NCI-H82 treated with DMSO at 0.1 percent for 48 hours (cell line): ENCODE results near the gene ABHD8.

Source experiments
- DNase-seq: peaks from one replicate; lab custom pipeline; 2025; ENCODE audit not compliant: unreplicated experiment; lab: John Stamatoyannopoulos, UW

The ABHD8 gene, protein sequence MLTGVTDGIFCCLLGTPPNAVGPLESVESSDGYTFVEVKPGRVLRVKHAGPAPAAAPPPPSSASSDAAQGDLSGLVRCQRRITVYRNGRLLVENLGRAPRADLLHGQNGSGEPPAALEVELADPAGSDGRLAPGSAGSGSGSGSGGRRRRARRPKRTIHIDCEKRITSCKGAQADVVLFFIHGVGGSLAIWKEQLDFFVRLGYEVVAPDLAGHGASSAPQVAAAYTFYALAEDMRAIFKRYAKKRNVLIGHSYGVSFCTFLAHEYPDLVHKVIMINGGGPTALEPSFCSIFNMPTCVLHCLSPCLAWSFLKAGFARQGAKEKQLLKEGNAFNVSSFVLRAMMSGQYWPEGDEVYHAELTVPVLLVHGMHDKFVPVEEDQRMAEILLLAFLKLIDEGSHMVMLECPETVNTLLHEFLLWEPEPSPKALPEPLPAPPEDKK

DNA sequence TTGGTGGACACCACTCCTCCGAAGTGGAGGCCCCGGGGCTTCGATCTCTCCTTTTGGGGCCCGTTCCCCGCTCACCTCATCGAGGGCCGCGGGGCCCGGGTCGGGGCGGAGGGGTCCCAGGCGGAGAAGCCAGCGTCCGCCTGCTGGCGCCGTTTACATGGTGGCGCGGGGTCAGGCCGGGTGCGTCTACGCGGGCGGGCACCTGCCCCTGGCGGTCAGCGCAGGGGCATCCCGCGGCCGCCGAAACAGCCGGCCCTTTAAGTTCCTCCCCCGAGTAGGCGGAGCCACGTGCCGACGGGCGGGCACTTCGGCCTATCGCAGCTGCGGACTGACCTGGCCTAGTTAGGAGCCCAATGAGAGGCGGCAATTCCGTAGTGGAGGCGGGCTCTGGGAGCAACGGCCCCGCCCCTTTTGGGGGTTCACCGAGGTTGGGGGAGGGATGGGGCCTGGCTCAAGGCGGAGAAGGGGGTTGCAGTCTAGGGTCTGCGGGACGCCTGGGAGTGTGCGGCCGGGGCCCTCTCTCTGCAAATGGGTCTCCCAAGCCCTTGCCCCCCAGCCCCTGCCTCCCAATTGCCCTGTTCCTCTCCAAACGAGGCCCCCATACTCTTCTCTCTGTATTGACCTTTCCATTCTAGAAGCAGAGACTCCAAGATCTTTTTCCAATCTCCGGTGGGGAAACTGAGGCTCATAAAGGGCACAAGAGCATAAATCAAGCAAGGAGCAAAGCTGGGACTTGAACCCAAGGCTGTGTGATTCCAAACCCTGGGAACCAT, at the start of gene ABHD8:
TSS of gene ABHD8 (minus strand) at position 259 of the 773 bp plus-strand sequence. CDS start 1,809 bp downstream, outside the sequence.
- peak; percentile 93 for DNase-seq

DNA sequence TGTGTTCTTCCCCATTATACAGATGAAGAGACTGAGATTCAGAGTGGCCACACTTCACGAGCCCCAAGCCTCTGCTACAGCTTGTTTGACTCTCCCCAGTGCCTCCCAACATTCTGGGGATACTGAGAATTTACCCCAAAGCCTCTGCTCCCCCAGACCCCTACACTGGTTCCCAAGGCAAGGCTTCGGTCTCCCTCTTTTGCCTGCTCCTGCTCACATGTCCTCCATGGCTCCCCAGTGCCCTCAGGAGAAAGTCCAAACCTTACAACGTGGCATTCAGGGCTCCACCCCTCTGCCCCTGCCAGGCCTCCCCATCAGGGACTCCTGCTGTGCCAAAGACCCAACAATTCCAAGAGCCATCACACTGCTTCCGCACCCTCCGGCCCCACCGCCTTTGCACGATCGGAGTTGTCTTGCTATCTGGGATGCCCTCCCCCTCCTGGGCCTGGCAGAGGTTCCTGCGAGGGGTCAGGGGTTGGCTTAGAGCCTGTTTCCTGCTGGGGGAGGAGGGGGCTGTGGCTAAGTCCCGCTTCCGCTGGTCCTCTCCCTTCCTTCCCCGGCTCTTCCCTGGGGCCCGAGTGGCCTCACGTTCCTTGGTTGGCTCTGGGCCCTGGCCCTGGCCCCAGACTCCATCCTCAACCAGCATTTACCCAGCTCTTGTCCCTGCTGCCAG, 49.5 kb upstream of the ABHD8 start:
- DNase-seq, result no peak

- no peak for DNase-seq
Measured at GRCh38 chr19:17351815-17352435, 48.7 kb upstream of the ABHD8 start.

DNA sequence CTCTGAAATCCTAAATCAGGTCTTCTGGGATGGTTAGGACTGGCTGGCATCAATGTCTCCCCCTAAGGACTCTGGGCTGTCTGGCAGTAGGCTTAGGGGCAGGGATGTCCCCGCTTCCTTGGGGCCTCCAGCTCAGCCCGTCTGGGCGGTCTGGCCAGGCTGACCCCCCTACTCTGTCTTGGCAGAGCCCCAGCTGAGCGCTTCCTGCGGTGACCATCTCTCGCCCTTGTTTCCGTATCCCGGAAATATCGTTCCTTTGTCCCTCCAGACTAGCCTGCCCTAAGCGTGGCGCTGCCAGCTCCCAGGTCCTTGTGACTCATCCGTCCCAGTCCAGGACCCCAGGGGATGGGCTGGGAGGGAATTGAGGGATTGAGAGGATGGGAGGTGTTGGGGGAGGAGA, 45.5 kb upstream of the ABHD8 start:
- DNase-seq, result no peak

GRCh38 chr19:17347877-17348276, 44.7 kb upstream of the ABHD8 start:
- no peak for DNase-seq

- DNase-seq, result no peak
Measured at GRCh38 chr19:17347361-17347760, 44.1 kb upstream of the ABHD8 start.

GRCh38 chr19:17346109-17346671, 43.0 kb upstream of the ABHD8 start:
- peak; percentile 58 for DNase-seq

GRCh38 chr19:17341845-17342244, 38.6 kb upstream of the ABHD8 start:
- no peak for DNase-seq

DNA sequence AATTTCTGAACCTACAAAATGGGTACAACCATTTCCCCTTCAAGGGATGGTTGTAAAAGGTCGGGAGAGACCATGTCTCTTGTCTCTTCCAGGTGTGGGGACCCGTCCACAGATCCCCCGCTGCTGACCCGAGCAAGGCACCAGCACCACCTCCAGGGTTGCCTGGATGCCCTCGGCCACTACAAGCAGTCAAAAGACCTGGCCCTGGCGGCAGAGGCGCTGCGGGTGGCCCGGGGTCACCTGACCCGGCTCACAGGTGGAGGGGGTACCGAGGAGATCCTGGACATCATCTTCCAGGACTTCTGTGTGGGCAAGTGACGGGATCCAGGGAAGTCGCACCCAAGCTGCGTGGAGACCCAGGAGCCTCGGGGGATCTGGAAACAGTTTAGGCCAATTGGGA, 38.2 kb upstream of the ABHD8 start:
- DNase-seq, result no peak

GRCh38 chr19:17340871-17341357, 37.7 kb upstream of the ABHD8 start:
- DNase-seq, result no peak

GRCh38 chr19:17340302-17340870, 37.2 kb upstream of the ABHD8 start:
- DNase-seq, result no peak

- DNase-seq, result no peak
Measured at GRCh38 chr19:17339088-17339741, 36.0 kb upstream of the ABHD8 start.

DNA sequence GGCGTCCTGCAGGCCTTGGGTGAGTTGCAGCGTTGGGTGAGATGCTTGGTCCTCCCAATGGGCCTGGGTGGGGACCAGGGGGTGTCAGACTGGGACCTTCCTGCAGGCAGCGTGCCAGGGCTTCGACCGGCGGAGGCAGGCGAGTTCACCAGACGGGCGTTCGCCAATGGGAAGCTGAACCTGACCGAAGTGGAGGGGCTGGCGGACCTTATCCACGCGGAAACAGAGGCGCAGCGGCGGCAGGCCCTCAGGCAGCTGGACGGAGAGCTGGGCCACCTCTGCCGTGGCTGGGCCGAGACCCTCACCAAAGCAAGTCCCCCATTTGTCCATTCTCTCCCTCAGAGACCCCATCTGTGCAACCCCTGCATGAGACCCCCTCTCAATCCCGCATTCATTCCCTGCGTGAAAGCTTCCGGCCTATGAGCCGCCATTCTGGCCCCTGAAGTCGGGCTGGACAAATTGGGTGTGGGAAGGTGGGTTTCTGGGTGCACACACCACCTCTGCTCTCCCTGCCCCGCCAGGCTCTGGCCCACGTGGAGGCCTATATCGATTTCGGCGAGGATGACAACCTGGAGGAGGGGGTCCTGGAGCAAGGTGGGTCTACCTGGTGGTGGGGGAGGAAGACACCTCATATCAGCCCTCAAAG, 35.3 kb upstream of the ABHD8 start:
- DNase-seq, result no peak

- no peak for DNase-seq
Measured at GRCh38 chr19:17337675-17338432, 34.6 kb upstream of the ABHD8 start.

- peak; percentile 100 for DNase-seq
Measured at GRCh38 chr19:17336872-17337674, 33.8 kb upstream of the ABHD8 start, which contains the start of gene GTPBP3. TSS of gene GTPBP3 (plus strand) at chr19:17337553. CDS start at chr19:17337612, 59 bp downstream.

DNA sequence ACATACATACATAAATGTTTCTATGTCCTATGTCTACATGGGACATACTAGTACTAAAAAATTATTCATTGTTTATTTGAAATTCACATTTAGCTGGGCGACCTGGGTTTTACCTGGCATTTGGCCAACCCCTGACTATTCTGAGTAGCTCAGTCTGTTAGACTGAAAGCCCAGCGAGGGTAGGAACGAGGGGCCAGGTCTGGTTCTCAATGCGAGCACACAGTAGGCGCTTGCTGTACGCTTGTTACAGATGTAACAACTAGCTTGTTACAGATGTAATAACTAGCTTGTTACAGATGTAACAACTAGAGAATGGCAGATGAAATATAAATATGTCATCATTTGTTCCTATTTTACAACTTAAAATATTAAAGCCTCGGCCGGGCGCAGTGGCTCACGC, 32.4 kb upstream of the ABHD8 start:
- no peak for DNase-seq
